Naive thymus-derived CD4-positive, alpha-beta T cell (primary cell): ENCODE measurements around the gene TEKT4. TPM values are rescaled to one million over a fixed set of nuclear protein-coding genes. Genes with fewer than 3 reads are reported as not detected.

Experiments
- ATAC-seq: fragments of 150-1000 bp; cut with Tn5 transposase; 2 replicates; pipeline ENCODE4 v1.10.0; 2021; ENCODE audit warnings: mild to moderate bottlenecking, moderate library complexity
- CTCF ChIA-PET: fragments of 350-600 bp; sonication (Branson Sonifier 250); formaldehyde crosslinking; loops from one replicate; lab custom pipeline; 2021; ENCODE audit warnings: antibody characterized with exemption; lab: Charles Lee
- POLR2A ChIA-PET: fragments of 350-600 bp; sonication (Branson Sonifier 250); formaldehyde crosslinking; loops from one replicate; lab custom pipeline; 2021; ENCODE audit warnings: antibody characterized with exemption, inconsistent platforms; lab: Charles Lee
- DNase-seq, 9 donors: peaks; one replicate each; pipeline versions ENCODE4 v3.0.0 to v3.0.0-alpha.2; 2020 to 2022; ENCODE audit warnings: mixed read lengths in 1 of 9
- H3K27ac ChIP-seq: one replicate; pipeline ENCODE4 v1.7.0; 2013; ENCODE audit warnings: mild to moderate bottlenecking, low read depth, low read length, moderate library complexity
- H3K27me3 ChIP-seq, 2 donors: one replicate each; pipeline ENCODE4 v1.7.0; 2013; ENCODE audit warnings: low read length in 2 of 2, mild to moderate bottlenecking in 2 of 2, moderate library complexity in 2 of 2; ENCODE audit not compliant: control insufficient read depth in 2 of 2, insufficient read depth in 2 of 2
- H3K36me3 ChIP-seq, 3 experiments: 1 replicate in 2 of 3; 2 replicates in 1 of 3; pipeline ENCODE4 v1.7.0; 2013; ENCODE audit warnings: low read length in 3 of 3, mild to moderate bottlenecking in 3 of 3, moderate library complexity in 1 of 3; ENCODE audit not compliant: insufficient read depth in 3 of 3, control insufficient read depth in 2 of 3
- H3K4me1 ChIP-seq, 2 donors: one replicate each; pipeline ENCODE4 v1.7.0; 2013; ENCODE audit warnings: low read length in 2 of 2, mild to moderate bottlenecking in 2 of 2, moderate library complexity in 1 of 2; ENCODE audit not compliant: control insufficient read depth in 2 of 2, insufficient read depth in 2 of 2
- H3K4me3 ChIP-seq: 2 replicates; pipeline ENCODE4 v1.7.0; 2013; ENCODE audit warnings: mild to moderate bottlenecking, low read length
- H3K9me3 ChIP-seq, 3 experiments: 1 replicate in 2 of 3; 2 replicates in 1 of 3; pipeline ENCODE4 v1.7.0; 2013; ENCODE audit warnings: low read length in 3 of 3; ENCODE audit not compliant: control insufficient read depth in 2 of 3
- H3K27ac Mint-ChIP-seq, 9 donors: one replicate each; pipeline ENCODE4 v1.8.0; 2020 to 2022; ENCODE audit warnings: mixed read lengths in 9 of 9, mild to moderate bottlenecking in 8 of 9, moderate library complexity in 5 of 9, inconsistent platforms in 2 of 9
- H3K27me3 Mint-ChIP-seq, 5 donors: one replicate each; pipeline ENCODE4 v1.8.0; 2021 to 2022; ENCODE audit warnings: mixed read lengths in 5 of 5, mild to moderate bottlenecking in 1 of 5
- H3K36me3 Mint-ChIP-seq, 5 donors: one replicate each; pipeline ENCODE4 v1.8.0; 2020 to 2022; ENCODE audit warnings: mixed read lengths in 5 of 5, mild to moderate bottlenecking in 3 of 5, inconsistent platforms in 1 of 5
- H3K4me1 Mint-ChIP-seq, 7 donors: one replicate each; pipeline ENCODE4 v1.8.0; 2020 to 2022; ENCODE audit warnings: mixed read lengths in 7 of 7, mild to moderate bottlenecking in 3 of 7, inconsistent platforms in 1 of 7
- H3K4me3 Mint-ChIP-seq, 10 donors: one replicate each; pipeline ENCODE4 v1.8.0; 2020 to 2022; ENCODE audit warnings: mild to moderate bottlenecking in 10 of 10, mixed read lengths in 10 of 10, moderate library complexity in 6 of 10, inconsistent platforms in 2 of 10
- H3K9me3 Mint-ChIP-seq, 11 donors: one replicate each; pipeline ENCODE4 v1.8.0; 2020 to 2022; ENCODE audit warnings: mixed read lengths in 11 of 11, mild to moderate bottlenecking in 4 of 11, inconsistent platforms in 1 of 11, moderate library complexity in 1 of 11
- intact Hi-C, 2 donors: fragments of 100-400 bp; cut with micrococcal nuclease; formaldehyde crosslinking; loops; one replicate each; pipeline ENCODE4 v1.15.1; 2023
- polyA plus RNA-seq, 2 donors: library from polyadenylated mRNA; unstranded; fragments of 300-500 nt; fragmentation: Illumina TruSeq; gene quantifications; one replicate each; pipeline ENCODE4 v1.2.3, GENCODE V29; 2021
- total RNA-seq, 6 experiments: library from RNA in 5 of 6; stranded (reverse) in 5 of 6; gene quantifications; 1 replicate in 5 of 6; 2 replicates in 1 of 6; pipeline ENCODE4 v1.2.3 and lab custom pipeline; 2021 to 2026

TEKT4 gene
- total and polyA plus RNA-seq, 7 experiments from 2014 or later: 0.19 TPM; not detected in 6

- ATAC-seq (no peak), DNase-seq (no peak)
- Histone ChIP-seq H3K36me3 (no peaks in the 10 kb centered on the region), H3K27ac (no peak overlapping the region), H3K9me3 (no peaks in the 10 kb centered on the region), H3K4me1 (no peaks in the 10 kb centered on the region), H3K27me3 (no peaks in the 10 kb centered on the region), H3K4me3 (no peak overlapping the region)
- Mint-ChIP-seq H3K27me3 (peaks cover 0 to 28% (median 4%) of the 10 kb centered on the region in 5 donors), H3K4me3 (no peak overlapping the region), H3K36me3 (no peaks in the 10 kb centered on the region), H3K27ac (peak overlapping the region in 1 of 9 donors; percentile 48), H3K9me3 (no peaks in the 10 kb centered on the region), H3K4me1 (no peaks in the 10 kb centered on the region)
- ChIA-PET POLR2A (no interaction called here), CTCF (no interaction called here)
- intact Hi-C loops: loop anchor here (1.0 to 2.0 kb wide), 2 partner anchors 241 to 334 kb away; partner anchors contain the start of gene ZNF892 (in 1 of the 2)
These were observed 2.4 kb downstream of the TEKT4 start for GRCh38 chr2:94873362-94874276.

DNA sequence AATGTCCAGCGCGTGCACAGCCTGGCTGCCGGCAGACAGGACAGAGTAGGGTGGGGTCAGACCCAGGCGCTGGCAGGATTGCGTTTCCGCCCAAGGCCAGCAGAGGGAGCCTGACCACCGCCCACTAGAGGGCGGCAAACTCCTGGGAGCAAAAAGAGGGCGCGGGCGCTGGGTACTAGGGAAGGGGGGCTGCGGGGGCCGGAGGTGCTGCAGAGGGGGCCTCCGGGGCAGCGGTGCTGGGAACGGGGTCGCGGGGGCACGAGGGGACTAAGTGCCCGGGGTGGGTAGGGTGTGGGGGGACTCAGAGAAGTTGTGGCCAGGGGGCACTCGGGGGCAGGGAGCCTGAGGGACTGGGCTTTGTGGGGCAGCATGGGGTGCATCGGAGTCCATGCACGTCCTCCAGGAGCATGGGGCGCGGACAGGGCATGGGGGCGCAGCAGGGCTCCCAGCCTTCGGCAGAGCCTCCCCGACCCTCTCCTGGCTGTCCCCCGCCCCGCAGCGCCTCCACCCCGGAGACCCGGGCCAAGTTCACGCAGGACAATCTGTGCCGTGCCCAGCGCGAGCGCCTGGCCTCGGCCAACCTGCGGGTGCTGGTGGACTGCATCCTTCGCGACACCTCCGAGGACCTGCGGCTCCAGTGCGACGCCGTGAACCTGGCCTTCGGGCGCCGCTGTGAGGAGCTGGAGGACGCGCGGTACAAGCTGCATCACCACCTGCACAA lies 3.2 kb downstream of the TEKT4 start:
- H3K36me3 ChIP-seq: no peaks in the 10 kb centered on the region
- DNase-seq (peak in 8 of 9 donors; percentile 24 to 76 (median 50)), ATAC-seq (peak; percentile 84)
- Mint-ChIP-seq H3K4me1 (no peaks in the 10 kb centered on the region), H3K9me3 (no peaks in the 10 kb centered on the region), H3K4me3 (no peak overlapping the region), H3K36me3 (no peaks in the 10 kb centered on the region), H3K27ac (peak overlapping the region in 1 of 9 donors; percentile 48), H3K27me3 (peaks cover 0 to 26% (median 4%) of the 10 kb centered on the region in 5 donors)
- H3K9me3 ChIP-seq: no peaks in the 10 kb centered on the region
- no peaks in the 10 kb centered on the region for H3K27me3 ChIP-seq
- intact Hi-C loops: loop anchor here (1.0 to 2.0 kb wide), 2 partner anchors 240 to 333 kb away; partner anchors contain the start of gene ZNF892 (in 1 of the 2)
- H3K4me3 ChIP-seq: no peak overlapping the region
- ChIA-PET CTCF (no interaction called here), POLR2A (no interaction called here)
- no peaks in the 10 kb centered on the region for H3K4me1 ChIP-seq
- no peak overlapping the region for H3K27ac ChIP-seq

- CTCF ChIA-PET: no interaction called here
- H3K4me3 ChIP-seq: no peak overlapping the region
- Mint-ChIP-seq H3K4me3 (no peak overlapping the region), H3K27ac (no peak overlapping the region), H3K36me3 (no peaks in the 10 kb centered on the region), H3K27me3 (peaks cover 0 to 26% (median 4%) of the 10 kb centered on the region in 5 donors), H3K4me1 (no peaks in the 10 kb centered on the region), H3K9me3 (no peaks in the 10 kb centered on the region)
- intact Hi-C loops: loop anchor here in 1 of 2 donors (2.0 kb wide), 1 partner anchor 240 kb away; no protein-coding TSS in a partner anchor
- no peaks in the 10 kb centered on the region for H3K4me1 ChIP-seq
- POLR2A ChIA-PET: no interaction called here
- DNase-seq (no peak), ATAC-seq (no peak)
- H3K36me3 ChIP-seq: no peaks in the 10 kb centered on the region
- H3K27me3 ChIP-seq: no peaks in the 10 kb centered on the region
- H3K27ac ChIP-seq: no peak overlapping the region
- no peaks in the 10 kb centered on the region for H3K9me3 ChIP-seq
These were observed 4.0 kb downstream of the TEKT4 start for GRCh38 chr2:94875064-94875819.

GRCh38 chr2:94875820-94876522 lies 4.7 kb downstream of the TEKT4 start:
- Mint-ChIP-seq H3K9me3 (no peaks in the 10 kb centered on the region), H3K4me3 (no peak overlapping the region), H3K4me1 (no peaks in the 10 kb centered on the region), H3K27ac (no peak overlapping the region), H3K36me3 (no peaks in the 10 kb centered on the region), H3K27me3 (peaks cover 0 to 26% (median 1%) of the 10 kb centered on the region in 5 donors)
- intact Hi-C loops: loop anchor here in 1 of 2 donors (2.0 kb wide), 1 partner anchor 239 kb away; no protein-coding TSS in a partner anchor
- Histone ChIP-seq H3K36me3 (no peaks in the 10 kb centered on the region), H3K4me3 (no peak overlapping the region), H3K4me1 (no peaks in the 10 kb centered on the region), H3K27ac (no peak overlapping the region), H3K9me3 (no peaks in the 10 kb centered on the region), H3K27me3 (no peaks in the 10 kb centered on the region)
- CTCF ChIA-PET: no interaction called here
- ATAC-seq (no peak), DNase-seq (no peak)
- POLR2A ChIA-PET: no interaction called here

DNA sequence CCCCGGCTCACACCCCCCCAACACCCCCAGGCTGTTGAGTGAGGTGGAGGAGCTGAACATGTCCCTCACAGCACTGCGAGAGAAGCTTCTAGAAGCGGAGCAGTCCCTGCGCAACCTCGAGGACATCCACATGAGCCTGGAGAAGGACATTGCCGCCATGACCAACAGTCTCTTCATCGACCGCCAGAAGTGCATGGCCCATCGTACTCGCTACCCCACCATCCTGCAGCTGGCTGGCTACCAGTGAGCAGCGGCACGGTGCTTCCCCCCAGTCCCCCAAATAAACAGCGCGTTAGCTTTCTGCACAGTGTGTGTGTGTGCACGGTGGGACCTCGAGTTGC lies 5.3 kb downstream of the TEKT4 start:
- H3K4me3 Mint-ChIP-seq: no peak overlapping the region
- Histone ChIP-seq H3K27me3 (no peaks in the 10 kb centered on the region), H3K4me3 (no peak overlapping the region), H3K27ac (no peak overlapping the region), H3K4me1 (no peaks in the 10 kb centered on the region), H3K9me3 (no peaks in the 10 kb centered on the region), H3K36me3 (no peaks in the 10 kb centered on the region)
- no peaks in the 10 kb centered on the region for H3K4me1 Mint-ChIP-seq
- no peaks in the 10 kb centered on the region for H3K36me3 Mint-ChIP-seq
- no peak for ATAC-seq
- peaks cover 0 to 24% (median 2%) of the 10 kb centered on the region in 5 donors for H3K27me3 Mint-ChIP-seq
- no peaks in the 10 kb centered on the region for H3K9me3 Mint-ChIP-seq
- ChIA-PET CTCF (no interaction called here), POLR2A (no interaction called here)
- no peak overlapping the region for H3K27ac Mint-ChIP-seq
- DNase-seq: no peak
- intact Hi-C loops: no loop called here

GRCh38 chr2:94877129-94877528 lies 5.9 kb downstream of the TEKT4 start:
- no peak for DNase-seq
- CTCF ChIA-PET: no interaction called here
- Mint-ChIP-seq H3K9me3 (no peaks in the 10 kb centered on the region), H3K4me1 (no peaks in the 10 kb centered on the region), H3K4me3 (no peak overlapping the region), H3K27me3 (peaks cover 0 to 20% (median 5%) of the 10 kb centered on the region in 5 donors), H3K36me3 (no peaks in the 10 kb centered on the region), H3K27ac (no peak overlapping the region)
- Histone ChIP-seq H3K9me3 (no peaks in the 10 kb centered on the region), H3K36me3 (no peaks in the 10 kb centered on the region), H3K4me3 (no peak overlapping the region), H3K4me1 (no peaks in the 10 kb centered on the region), H3K27me3 (no peaks in the 10 kb centered on the region), H3K27ac (no peak overlapping the region)
- POLR2A ChIA-PET: no interaction called here
- intact Hi-C loops: no loop called here
- ATAC-seq: no peak
